GM21619 (cell line): ENCODE results near the gene SIKE1.
"Not testable (repeated sequence)": the region's sequence is repeated elsewhere in the genome, so short reads cannot be mapped to it uniquely, and the experiment has no call there.

Experiments used
- ATAC-seq: cut with Tn5 transposase; IDR thresholded peaks from one replicate; pipeline ENCODE4 v1.9.1; 2021; ENCODE audit not compliant: unreplicated experiment

The SIKE1 gene

GRCh38 chr1:114756009-114756892 lies 24.2 kb downstream of the SIKE1 start:
- ATAC-seq = peak; percentile 34

DNA sequence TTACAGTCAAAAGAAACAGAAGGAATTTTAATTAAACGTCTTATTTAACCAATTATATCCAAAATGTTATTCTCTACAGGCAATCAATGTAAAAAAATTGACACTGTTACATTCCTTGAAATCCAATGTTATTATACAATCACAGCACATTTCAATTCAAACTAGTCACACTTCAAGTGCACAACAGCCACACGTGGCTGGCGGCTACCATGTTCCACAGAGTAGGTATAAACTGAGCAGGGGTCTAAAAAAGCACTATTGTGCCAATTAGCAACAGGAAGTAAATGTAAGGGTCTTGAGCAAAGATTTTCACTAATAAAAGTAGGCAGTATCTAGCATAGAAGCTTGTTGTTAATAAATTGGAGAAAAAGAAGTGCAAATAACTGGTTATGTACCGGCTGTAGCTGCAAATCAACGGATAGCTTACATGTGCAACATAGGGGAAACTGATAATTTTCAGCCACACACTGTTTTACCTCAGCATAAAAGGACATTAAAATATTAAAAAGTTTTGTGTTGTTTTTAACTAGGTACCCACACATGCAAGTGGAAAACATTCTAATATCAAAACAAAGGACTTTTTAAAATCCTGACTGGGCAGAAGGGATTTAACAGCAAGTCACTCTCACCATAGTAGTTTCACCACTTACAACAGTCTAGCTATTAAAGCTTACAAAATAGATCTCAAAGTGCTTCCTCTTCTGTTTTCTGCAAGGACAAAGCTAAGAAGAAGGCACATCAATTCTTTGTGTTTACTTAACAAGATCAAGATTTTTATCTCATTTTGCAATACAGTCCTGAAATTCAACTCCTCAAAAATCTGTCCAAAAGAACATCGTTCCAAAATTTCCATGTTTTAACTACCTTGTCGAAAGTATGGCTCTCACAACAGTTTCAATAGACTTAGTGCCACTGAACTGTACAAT lies 25.2 kb downstream of the SIKE1 start:
- no peak for ATAC-seq

GRCh38 chr1:114753702-114754101 lies 26.8 kb downstream of the SIKE1 start:
- not testable (repeated sequence) for ATAC-seq

DNA sequence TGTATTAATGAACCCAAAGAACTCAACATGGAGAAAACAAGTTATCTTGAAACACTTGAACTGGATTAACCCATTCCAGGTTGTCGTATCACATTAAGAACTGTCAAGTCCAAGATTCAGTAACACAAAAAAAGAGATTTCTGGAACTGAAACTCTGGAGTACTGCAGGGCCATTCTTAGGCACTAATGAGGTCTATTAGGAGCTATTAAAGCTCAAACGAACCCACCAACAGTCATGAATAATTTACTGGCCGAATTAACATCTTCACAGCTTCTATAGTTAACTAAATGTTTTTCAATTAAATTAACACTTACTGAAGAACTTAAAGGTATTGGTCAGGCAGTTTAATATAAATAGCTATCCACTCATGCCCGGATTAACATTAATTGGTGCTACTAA lies 27.3 kb downstream of the SIKE1 start:
- no peak for ATAC-seq

- no peak for ATAC-seq
These were observed 29.7 kb downstream of the SIKE1 start for GRCh38 chr1:114750780-114751179.

- no peak for ATAC-seq
These were observed 30.6 kb downstream of the SIKE1 start for GRCh38 chr1:114749835-114750234.

- ATAC-seq = no peak
These were observed 33.9 kb downstream of the SIKE1 start for GRCh38 chr1:114746450-114747121.

GRCh38 chr1:114745291-114745690 lies 35.2 kb downstream of the SIKE1 start:
- ATAC-seq = no peak

GRCh38 chr1:114741963-114742746 lies 38.3 kb downstream of the SIKE1 start:
- ATAC-seq = no peak

GRCh38 chr1:114740331-114740730 lies 40.2 kb downstream of the SIKE1 start:
- ATAC-seq = no peak

DNA sequence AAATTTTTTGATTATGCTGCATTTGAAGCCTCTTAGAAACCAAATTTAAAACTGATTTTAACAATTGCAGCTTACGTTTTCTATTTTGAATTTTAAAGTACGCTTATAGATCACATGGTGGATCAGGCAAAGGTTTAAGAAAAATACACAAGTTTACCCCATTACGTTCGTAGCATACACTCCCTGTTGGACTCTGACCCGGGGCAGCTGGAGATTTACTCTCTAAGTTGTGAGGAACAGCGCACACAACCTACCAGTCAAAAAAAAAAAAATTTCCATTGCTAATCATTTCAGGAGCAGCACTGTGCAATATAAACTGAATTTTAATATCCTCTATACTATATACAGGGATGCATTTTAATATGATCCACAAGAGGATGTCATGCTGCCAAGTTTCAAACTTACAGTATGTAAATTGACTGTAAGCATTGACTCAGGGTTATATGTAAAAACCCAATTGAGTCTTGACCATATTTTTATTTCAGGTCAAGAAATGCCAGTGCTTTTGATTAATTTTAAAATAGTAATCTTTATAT lies 43.1 kb downstream of the SIKE1 start:
- ATAC-seq = no peak

DNA sequence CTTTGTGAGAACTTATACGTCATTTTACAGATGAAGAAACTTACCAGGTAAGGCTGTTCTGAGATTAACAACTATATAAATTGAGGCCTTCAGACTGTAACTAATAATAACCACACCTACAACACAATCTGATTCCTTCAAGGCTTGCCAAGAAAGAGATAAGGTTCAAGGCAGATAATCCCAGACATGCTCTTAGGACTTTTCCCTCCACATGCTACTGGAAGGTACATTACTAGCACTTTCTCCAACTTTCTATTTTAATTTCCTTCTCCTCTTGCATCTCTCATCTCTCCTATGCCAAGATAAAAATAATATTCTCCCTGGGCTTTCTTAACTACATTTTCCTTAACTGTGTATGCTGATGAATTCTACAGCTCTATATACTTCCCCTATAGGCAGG lies 45.0 kb downstream of the SIKE1 start:
- no peak for ATAC-seq

- ATAC-seq = no peak
These were observed 50.7 kb downstream of the SIKE1 start for GRCh38 chr1:114729782-114730181.

DNA sequence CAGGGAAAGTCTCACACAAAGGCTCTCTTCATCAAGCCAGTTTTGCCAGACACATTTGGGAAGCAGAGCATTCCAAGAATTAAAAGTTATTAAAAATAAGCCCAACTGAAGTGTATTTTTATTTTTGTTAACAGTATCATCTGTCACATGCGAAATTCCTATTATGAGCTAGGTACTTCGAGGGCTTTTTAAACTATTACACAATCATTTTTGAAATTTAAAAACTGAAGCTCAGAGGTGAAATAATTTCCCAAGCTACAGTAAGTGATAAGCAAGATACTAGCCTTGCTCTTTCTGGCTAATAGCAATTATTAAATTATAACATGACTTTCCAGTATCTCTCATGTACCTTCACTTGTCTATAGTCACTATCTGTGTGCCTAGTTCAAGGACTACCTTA lies 51.9 kb downstream of the SIKE1 start:
- ATAC-seq = no peak

DNA sequence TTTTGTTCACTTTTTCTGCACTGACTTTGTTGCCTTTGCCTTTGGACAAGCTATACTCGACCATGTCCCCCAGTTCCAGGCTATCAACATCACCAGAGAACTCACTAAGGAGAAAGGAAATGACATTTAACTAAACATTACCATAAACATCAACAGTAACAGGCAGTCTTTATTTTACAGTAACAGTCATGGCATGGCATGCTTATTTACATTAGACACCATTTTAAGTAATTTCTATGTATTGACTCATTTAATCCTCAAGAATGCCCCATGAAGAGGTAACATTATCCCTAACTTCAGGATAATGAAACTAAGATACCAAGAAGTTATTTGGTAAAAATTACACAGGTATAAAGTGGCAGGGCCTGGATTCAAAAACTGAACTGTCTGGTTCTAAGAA lies 55.3 kb downstream of the SIKE1 start:
- no peak for ATAC-seq

- ATAC-seq = no peak
These were observed 56.6 kb downstream of the SIKE1 start for GRCh38 chr1:114723915-114724314.

- ATAC-seq = no peak
These were observed 57.0 kb downstream of the SIKE1 start for GRCh38 chr1:114723457-114723856.

DNA sequence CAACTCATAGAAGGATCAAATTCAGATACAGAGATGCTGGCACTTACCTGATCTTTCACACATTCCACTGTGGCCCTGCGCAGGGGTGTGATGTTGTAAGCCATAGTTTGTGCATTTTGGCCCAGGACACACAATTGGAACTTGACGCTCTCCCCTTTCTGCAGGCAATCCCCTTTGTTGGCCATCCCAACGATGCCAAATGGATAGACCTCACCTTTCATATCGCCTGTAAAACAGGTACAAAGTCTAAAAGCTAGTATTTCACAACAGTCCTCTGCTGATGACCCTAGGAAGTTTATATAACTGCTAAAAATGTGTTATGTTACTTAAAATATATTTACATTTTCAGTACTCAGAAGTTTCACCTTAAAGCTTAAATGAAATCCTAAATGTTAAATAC lies 60.0 kb downstream of the SIKE1 start:
- ATAC-seq = no peak
